Skeletal muscle cell (primary cell): ENCODE measurements around the gene BIVM.
"Not testable (repeated sequence)": the region's sequence is repeated elsewhere in the genome, so short reads cannot be mapped to it uniquely, and the experiment has no call there.

Experiments used
- DNase-seq: peaks from one replicate; pipeline ENCODE4 v3.0.0-alpha.2; 2010; ENCODE audit warnings: low read depth
- H3K4me3 ChIP-seq: 2 replicates; pipeline ENCODE4 v1.5.1; 2011; ENCODE audit warnings: low read depth, mild to moderate bottlenecking, control low read depth, low read length, moderate library complexity

Gene BIVM

GRCh38 chr13:102780656-102781055, 18.3 kb upstream of the BIVM start:
- H3K4me3 ChIP-seq, DNase-seq: not testable (repeated sequence)

- no peak overlapping the region for H3K4me3 ChIP-seq
- no peak for DNase-seq
Observed at GRCh38 chr13:102781591-102781990, 17.3 kb upstream of the BIVM start.

GRCh38 chr13:102784483-102784882, 14.4 kb upstream of the BIVM start:
- H3K4me3 ChIP-seq, result no peak overlapping the region
- DNase-seq, result no peak

- DNase-seq, result no peak
- no peak overlapping the region for H3K4me3 ChIP-seq
Observed at GRCh38 chr13:102788683-102789082, 10.2 kb upstream of the BIVM start.

DNA sequence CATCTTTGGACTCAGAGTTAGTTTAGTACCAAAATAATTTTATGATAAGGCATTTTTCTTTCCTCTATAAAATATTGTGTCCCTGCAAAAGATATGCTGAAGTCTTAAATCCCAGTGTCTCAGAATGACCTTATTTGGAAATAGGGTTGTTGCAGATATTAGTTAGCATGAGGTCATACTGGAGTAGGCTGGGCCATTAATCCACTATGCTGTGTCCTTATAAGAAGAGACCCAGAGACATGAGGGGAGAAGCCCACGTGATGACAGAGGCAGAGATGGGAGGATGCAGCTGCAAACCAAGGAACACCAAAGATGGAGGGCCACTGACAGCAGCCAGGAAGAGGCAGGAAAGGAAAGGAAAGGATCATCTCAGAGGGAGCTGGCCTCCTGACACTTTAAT, 6.5 kb upstream of the BIVM start:
- H3K4me3 ChIP-seq, result no peak overlapping the region
- DNase-seq, result no peak

DNA sequence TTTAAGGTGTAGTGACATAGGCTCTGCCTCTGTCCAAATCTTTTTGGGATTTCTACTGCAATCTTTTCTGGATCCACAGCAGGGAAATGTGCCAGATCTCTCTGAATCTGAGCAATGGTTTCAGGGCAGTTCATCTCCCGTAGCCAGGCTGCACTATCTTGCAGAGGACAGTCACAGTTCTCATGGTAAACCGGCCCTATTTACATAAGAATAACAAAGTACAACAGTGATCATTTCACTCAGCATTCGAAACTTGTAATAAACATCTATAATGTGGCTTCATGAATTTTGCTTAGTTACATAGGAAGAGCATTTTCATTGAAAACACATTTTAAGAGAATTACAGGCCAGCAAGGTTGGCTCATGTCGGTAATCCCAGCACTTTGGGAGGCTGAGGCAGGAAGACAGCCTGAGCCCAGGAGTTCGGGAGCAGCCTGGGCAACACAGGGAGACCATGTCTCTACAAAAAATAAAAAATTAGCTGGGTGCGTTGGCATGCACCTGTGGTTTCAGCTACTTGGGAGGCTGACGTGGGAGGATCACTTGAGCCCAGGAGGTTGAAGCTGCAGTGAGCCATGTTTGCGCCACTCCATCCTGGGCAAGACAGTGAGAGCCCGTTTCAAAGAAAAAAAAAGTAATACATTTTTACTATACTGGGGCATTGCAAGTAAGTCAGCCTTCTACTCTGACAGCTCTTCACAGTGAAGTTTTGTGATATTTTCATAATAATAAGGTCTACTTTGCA, 5.1 kb upstream of the BIVM start:
- DNase-seq, result no peak
- no peak overlapping the region for H3K4me3 ChIP-seq

DNA sequence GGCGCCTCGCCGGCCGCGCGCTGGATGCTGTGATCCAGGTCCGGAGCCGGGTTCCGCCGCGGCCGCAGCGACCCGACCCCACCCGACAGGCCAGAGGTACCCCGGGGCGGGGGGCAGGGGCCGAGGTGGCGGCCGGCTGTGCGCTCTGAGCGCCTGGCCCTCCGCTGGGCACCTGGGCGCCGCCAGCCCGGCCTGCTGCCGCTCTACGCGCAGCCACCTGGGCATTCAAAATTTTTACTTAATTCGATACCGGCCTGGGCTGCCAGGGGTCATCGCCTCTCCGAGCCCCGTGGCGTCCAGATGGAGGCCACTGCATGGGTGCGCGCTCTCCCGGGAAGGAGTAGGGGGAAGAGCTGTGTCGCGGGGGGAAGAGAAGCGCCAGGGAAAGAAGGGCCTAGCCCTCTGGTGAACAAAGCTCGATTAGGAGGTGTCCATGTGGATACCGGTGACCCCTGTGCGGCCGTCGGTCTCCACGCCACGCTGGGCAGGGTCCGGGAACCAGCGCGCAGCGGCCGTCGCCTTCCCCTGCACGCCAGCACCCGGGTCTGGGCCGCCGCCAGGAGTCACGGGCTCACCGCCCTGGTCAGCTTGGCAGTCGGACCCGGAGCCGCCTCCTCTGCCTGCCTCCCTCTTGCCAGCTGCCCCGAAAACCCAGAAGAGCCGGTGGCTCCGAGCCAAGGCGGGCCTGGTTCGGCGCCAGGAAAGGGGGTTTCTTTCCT, 666 bp downstream of the BIVM start:
- DNase-seq, result no peak
- H3K4me3 ChIP-seq, result peak overlapping the region; percentile 89

- peak; percentile 19 for DNase-seq
- peak overlapping the region; percentile 89 for H3K4me3 ChIP-seq
Observed at GRCh38 chr13:102800145-102801041, 1.5 kb downstream of the BIVM start.

GRCh38 chr13:102805680-102806079, 6.8 kb downstream of the BIVM start:
- no peak for DNase-seq
- H3K4me3 ChIP-seq, result no peak overlapping the region

GRCh38 chr13:102807699-102808098, 8.8 kb downstream of the BIVM start:
- H3K4me3 ChIP-seq, result no peak overlapping the region
- DNase-seq, result no peak

- no peak for DNase-seq
- H3K4me3 ChIP-seq, result no peak overlapping the region
Observed at GRCh38 chr13:102812611-102813287, 13.8 kb downstream of the BIVM start.

DNA sequence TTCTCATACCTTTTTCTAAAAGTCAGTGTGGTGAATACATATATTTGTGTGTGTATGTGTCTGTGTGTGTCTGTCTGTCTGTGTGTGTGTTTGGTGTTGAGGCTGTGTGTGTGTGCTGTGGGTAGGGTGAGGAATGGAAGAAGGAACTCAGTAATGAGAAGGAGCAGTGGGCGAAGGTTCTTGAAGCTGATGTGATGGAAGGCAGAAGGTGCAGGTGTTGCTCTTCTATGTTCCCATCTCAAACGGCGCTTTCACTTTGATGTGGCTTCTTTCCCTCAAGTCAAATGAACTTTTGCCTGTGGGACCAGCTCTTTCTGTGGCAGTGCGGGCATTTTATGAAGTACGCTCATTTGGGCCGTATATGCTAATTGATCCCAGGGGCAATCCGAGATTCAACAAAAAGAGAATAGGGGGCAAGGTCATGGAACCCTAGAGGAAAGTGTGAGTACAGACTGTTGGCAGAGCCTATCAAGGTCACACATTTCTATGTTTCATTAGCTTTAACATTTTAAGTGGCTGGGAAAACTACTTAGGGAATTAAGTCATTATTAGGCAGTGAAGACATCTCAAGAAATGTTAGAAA, 15.2 kb downstream of the BIVM start:
- DNase-seq, result no peak
- no peak overlapping the region for H3K4me3 ChIP-seq

- no peak overlapping the region for H3K4me3 ChIP-seq
- DNase-seq, result no peak
Observed at GRCh38 chr13:102814793-102815192, 15.9 kb downstream of the BIVM start.

- no peak for DNase-seq
- no peak overlapping the region for H3K4me3 ChIP-seq
Observed at GRCh38 chr13:102815788-102816187, 16.9 kb downstream of the BIVM start.

DNA sequence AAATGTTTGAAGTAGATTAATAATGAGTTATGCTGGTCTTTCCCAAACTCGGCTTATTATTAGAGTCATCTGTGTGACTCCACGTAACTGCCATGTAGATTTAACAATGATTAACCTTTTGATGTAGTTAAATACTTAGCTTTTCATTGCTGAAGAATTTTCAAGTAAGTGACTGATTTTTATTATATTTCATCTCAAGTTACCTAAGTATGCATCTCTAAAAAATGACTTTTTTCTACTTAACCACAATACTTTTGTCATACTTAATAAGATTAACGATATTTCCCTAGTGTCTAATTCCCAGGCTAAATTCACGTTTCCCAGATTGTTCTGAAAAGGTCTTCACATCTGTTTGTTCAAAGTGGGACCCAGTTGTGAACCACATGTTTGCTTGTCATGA, 17.8 kb downstream of the BIVM start:
- DNase-seq, result no peak

GRCh38 chr13:102817241-102817640, 18.3 kb downstream of the BIVM start:
- no peak overlapping the region for H3K4me3 ChIP-seq
- DNase-seq, result no peak

More for the DNA sequence above, 17.8 kb downstream of the BIVM start:
- no peak overlapping the region for H3K4me3 ChIP-seq

DNA sequence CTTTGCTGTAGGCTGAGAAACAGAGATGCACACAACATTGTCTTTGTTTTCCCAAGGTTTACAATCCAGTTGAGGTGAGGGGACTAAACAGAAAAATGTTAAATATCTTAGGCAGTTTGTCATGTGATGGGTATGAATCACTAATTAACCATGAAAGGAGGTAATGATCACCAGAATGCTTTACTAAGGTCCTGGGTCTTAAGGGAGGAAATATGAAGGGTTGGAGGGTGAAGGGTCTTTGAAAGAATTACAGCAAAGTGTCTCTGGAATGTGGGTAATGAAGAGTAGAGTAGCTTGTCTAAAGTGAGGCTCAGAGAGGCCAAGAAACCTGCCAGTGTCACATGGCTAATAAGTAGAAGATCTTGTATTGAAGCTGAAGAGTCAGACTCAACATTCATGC, 19.0 kb downstream of the BIVM start:
- no peak overlapping the region for H3K4me3 ChIP-seq
- no peak for DNase-seq

DNA sequence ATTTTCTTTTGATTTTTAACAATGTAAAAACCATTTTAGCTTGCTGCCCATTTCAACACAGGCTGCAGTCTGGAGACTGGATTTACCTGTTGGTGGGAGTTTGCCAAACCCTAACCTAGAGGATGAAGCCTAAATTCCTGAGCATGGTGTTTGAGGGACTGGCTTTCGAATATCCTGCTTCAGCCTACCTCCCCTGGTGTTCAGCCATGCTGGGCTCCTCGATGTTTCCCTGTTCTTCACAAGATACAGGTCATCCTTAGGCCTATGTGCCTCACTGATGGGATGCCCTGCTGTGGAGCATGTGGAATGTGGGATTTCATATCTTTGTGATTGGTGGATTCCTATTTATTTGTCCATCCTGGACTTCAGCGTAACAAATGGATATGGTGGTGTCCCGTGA, 26.5 kb downstream of the BIVM start:
- DNase-seq, result no peak
- no peak overlapping the region for H3K4me3 ChIP-seq
